ENCODE data around the gene VCL.
"Not testable (repeated sequence)": the region's sequence is repeated elsewhere in the genome, so short reads cannot be mapped to it uniquely, and the experiment has no call there.

Gene VCL

DNA sequence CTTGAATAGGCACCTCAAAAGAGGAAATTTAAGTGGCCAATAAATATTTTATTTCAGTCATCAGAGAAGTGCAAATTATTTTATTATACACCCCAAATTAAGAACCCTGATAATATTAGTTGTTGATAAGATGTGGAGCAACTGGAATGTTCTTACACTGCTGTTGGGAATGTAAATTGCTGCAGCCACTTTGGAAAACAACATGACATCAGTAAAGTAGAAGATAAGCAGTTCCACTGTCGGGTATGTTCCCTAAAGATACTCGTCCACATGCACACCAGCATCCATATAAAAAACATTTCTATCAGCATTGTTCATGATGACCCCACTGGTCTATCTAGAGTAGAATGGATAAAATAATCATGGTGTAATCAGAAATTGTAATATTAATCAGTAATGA, 46.5 kb downstream of the VCL start:
- no peak for DNase-seq

DNA sequence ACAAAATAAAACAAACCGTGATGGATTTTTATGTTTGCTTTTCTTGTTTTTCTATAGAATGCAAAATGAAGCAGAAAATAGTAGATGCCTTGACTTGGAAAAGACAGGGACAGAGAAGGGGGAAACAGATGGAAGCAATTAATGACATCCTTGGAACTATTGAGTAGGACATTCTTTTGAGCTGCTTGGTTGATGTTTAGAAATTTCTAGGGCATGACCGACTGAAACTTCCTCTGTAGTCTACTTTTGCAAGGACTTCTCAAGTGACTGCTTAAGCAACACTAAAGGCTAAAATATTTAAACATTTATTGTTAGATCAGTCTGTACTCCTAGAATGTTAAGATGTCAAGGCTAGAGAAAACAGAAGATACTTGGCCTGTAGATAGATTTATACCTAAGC, 49.4 kb downstream of the VCL start:
- DNase-seq = no peak

DNA sequence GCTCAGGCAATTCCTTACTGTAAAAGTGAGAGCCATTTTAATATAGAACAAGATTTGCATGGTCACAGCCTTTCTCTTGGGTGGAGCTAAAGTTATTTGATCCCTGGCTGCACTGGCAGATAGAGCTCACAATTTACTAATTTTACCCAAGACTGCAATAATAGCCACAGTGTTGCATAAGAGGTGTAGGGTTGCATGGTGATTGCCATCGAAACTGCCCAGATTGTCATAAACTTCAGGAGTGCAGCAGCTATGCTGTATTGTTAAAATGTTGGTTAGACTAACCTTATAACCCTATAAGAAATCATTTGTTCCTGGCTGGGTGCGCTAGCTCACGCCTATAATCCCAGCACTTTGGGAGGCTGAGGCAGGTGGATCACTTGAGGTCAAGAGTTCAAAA, 50.0 kb downstream of the VCL start:
- no peak for DNase-seq

DNA sequence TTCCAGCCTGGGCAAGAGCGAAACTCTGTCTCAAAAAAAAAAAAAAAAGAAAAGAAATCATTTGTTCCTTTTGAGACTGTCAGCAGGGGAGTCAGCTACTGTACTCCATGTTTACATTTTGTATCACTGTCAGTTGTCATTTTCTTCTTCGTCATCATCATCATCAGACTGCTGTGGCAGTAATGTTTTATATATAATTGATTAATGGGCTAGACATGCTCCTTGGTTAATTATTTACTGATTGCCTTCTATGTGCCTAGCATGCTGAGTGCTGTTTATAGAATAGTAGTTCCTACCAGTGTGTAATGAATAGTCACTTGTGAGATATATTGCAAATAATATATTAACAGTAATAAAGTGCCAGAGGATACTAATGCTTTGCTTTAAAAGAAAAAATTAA, 50.5 kb downstream of the VCL start:
- no peak for DNase-seq

DNA sequence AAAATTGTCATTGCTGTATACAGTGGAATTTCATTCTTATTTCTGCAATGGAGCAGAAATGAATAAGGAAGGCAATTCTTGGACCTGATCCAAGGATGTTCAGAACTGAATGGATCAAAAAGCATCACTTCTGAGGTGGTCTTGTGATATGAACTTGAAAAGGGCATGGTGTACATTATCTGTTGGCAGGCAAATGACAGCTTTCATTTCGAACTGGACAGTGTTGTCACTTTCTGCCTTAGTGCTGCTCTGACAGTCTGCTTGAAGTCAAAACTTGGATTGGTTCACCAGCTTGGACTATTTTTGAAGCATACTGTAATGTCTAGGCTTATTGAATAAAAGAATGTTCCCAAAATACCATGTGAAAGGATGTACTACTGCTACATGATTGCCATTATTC, 52.0 kb downstream of the VCL start:
- no peak for DNase-seq

DNA sequence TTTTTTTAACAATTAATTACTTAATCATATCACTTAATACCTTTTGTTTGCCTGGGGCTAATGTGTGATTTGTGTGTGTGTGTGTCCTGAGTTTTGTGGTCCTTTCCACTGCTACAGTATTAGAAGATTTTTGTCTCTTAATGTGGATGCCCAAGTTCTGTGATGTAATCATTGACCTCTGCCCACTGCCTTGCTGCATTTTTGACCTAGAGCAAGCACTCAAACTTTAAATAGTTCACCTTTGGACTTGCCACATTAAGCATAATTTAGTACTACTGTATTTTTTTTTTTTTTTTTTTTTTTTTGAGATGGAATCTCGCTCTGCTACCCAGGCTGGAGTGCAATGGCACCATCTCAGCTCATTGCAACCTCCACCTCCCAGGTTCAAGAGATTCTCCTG, 52.7 kb downstream of the VCL start:
- DNase-seq = no peak

DNA sequence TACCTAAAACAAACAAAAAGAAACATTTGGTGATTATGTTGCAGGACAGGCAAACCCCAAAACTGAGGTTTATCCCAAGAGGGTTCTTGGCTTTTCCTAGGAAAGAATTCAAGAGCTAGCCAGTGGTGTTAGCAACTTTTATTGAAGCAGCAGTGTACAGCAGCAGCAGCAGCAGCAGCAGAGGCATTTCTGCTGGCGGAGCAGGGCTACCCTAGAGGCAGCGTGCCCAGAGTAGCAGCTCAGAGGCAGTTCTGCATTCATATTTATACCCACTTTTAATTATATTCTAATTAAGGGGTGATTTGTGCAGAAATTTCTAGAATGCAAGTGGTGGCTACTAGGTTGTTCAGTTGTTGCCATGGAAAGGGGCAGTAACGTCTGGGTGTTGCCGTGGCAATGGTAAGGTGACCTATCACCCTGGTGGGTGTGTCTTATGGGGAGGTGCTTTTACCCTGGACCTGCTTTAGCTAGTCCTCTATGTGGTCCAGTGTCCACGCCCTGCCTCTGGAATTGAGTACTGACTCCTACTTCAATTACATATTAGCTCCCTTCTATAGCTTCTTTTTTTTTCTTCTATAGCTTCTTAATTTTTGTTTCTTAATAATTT, 53.9 kb downstream of the VCL start:
- no peak for DNase-seq

DNA sequence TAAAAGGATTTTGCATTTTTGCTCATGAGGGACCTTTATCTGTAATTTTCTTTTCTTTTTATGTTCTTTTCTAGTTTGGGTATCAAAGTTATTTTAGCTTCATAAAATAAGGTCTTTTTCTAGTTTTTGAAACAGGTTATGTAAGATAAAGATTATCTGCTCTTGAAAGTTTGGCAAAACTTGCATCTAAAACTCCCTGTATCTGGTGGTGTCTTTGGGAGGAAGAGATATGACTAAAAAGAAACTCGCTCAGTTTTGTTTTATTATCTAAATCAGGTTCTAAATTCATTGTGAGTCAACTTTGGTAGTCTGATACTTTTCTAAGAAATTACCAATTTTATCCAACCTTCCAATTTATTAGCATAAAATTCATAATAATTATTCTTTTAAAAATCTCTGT, 55.1 kb downstream of the VCL start:
- no peak for DNase-seq

DNA sequence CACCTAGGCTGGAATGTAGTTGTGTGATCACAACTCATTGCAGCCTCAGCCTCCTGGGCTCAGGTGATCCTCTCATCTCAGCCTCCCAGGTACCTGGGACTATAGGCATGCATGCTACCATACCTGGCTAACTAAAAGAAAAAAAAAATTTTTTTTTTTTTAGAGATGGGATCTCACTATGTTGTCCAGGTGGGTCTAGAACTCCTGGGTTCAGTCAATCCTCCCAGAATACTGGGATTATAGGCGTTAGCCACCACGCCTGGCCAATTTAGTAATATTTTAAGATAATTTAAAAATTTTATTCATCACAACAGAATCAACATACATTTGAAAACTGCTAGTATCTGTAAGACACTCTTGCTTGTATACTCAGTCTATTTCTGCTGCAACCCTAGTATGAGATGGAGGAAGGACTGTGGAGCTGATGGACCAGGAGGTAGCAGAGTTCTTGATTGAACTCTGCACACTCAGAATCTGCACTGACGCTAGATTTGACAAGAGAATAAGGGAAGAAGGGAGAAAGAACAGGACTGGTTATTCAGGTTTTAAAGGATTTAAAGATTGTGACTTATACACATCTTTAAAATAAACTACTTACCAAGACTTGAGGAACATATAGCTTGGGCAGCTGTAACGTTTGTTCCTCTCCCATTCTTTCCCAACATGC, 57.6 kb downstream of the VCL start:
- no peak for DNase-seq

DNA sequence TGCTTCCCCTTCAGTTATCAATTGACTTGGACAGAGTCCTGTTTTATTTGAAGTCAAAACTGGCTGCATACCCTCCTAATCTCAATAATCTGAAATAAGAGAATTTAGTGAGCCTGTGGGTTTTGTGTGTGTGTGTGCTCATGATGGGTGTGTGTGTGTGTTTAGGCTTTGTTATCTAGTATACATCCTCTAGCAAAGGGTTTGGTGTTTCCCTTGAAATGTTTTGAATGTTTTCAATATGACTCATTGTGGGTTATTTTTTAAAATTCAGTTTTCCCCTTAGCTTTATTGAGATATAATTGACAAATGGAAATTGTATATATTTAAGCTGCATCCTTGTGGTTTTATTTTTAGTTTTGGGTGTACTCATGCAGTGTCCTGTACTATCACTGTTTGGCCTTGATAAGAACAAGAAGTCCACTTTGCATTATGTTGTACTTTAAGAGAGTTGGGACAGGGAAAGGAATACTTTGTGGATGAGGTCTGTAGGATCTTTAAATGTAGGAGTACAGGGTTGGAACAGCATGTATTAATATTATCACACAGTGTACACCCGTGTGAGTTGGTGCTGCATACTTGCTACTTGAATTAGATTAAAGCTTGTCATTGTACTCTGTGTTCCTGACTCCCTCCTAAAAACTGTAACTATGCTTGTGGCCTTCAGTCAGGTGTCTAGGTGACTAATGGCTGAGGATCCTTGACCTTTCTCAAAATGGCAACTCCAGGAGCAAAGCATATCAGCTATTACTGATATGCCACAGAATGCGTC, 58.3 kb downstream of the VCL start:
- no peak for DNase-seq

DNA sequence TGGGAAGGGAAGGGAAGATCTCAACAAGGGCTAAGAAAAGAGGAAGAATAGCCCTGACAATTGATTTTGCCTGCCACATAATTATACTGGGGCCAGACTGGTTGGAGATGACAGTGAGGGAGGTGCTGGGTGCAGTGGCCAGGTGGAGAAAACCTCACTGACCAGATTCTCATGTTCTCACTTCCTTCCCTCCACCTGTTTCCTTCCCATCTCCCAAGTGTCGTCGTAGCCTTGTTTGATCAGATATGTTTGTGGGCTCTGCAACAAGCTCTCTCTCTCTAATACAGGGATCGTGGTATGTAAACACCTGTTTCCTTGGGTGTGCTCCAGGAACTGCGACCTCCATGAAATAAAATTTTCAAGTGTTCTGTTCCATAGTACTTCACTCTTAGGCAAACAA, 60.2 kb downstream of the VCL start:
- DNase-seq = no peak

DNA sequence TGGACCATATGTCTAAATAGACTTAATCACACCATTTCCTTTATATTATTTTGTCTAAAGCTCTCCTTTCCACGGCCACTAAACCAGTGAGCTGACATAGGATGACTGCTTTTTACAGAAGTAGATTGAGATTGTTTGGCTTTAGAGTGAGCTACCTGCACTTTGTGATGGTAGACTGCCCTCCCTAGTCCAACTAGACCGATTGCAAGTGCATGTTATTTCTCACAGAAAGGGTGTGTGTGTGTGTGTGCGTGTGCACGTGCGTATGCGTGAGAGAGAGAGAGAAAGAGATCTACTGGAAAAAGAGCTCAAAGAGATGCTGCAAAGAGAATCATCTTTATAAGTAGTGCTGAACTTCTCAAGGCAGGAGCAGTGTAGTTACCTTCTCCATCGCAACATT, 60.7 kb downstream of the VCL start:
- no peak for DNase-seq

DNA sequence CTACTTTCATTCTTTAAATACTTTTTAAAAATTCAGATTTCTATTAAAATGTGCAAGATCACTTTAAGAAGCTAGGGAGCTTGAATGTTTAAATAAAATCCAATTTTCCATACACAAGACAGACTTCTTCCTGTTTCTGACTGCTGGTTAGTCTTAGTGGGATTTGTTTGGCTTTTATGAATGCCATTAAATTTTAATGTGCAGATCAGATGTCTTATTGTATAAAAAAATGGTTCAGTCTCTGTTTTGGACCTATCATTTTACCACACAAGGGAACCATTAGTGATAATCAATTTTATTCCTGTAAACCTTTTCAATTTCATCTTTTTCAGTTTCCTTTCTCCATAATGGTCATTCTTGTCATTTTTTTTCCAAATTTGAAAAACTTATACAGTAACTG, 63.2 kb downstream of the VCL start:
- no peak for DNase-seq

DNA sequence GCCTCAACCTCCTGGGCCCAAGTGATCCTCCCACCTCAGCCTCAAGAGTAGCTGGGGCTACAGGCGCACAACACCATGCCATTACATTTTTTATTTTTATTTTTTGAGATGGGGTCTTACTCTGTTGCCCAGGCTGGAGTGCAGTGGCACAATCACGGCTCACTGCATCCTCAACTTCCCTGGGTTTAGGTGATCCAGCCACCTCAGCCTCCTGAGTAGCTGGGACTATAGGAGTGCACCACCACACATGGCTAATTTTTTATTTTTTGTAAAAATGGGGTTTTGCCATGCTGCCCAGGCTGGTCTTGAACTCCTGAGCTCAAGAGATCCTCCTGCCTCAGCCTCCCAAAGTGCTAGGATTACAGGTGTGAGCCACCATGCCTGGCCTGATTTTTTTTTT, 64.1 kb downstream of the VCL start:
- DNase-seq = not testable (repeated sequence)

DNA sequence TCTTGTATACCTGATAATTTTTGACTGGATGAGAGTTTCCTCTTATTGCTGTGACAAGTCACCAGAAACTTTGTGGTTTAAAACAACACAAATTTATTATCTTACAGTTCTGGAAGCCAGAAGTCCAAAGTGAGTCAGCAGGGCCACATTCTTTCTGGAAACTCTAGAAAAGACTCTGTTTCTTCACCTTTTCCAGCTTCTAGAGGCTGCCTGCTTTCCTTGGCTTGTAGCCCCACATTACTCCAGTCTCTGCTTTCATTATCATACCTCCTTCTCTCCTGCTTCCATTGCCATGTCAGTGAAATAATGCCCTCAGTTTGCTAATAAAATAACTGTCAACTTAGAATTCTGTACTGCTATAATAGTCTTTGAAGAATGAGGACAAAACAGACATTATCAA, 65.3 kb downstream of the VCL start:
- DNase-seq = no peak

DNA sequence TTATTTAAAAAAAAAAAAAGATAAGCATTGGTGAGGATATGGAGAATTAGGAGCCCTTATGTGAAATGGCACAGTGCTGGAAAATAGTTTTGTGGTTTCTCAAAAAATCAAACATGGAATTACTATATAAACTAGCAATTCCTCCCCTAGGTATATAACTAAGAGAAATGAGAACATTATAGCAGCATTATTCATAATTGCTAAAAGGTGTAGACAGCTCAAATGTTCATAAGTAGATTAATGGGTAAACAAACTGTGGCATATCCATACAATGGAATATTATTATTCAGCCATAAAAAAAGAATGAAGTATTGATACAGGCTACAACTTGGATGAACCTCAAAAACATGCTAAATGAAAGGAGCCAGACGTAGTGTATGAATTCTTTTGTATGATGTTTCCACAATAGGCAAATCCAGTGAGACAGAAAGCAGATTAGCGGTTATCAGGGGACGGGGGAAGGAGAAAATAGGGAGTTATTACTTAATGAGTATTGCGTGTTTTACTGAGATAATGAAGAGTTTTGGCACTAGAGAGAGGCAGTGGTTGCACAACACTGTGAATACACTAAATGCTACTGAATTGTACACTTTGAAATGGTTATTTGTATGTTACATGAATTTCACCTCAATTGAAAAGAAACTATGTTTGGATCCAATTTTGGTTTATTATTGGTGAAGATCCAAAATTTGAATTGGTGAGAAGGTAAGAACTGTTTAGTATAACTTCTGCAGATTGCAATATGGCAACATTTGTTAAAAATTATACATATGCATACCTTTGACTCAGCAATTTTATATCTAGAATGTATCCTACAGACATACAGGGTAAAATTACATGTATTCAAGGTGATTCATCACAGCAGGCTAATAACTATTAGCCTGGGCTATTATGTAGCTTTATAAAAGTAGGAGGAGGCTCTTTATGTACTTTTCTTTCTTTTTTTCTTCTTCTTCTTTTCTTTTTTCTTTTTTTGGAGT, 69.7 kb downstream of the VCL start:
- DNase-seq = no peak

DNA sequence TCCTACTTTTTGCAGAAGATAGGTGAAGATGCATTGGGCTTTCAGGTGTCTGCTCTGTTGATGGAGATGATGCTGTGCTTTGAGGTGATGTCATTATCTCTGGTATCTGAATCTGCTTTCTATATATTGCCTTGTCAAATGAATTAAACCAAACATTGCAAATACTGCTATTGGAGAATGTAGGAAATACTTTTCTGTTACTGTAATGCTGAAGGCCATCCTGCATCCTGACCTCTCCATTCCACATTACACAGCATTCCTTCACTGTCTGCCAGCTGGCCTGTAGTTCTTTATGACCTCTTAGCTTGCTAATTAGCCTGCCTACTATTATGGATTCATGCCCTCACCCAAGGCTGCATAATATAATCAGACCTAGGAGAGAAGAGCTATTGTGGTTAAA, 73.2 kb downstream of the VCL start:
- DNase-seq = no peak

DNA sequence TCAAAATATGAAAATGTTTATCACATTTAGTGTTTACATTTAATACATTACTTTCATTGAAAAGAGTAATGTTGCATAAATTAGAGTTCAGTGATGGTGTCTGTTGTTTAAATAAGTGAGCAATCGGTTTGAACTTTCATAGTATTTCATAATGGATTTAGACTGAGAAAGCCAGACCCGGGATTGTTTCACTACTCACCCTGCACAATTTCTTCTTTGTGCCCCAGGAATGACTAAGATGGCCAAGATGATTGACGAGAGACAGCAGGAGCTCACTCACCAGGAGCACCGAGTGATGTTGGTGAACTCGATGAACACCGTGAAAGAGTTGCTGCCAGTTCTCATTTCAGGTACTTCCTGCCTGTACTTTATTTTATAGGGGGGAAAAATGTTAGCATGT, 74.6 kb downstream of the VCL start:
- DNase-seq = no peak

DNA sequence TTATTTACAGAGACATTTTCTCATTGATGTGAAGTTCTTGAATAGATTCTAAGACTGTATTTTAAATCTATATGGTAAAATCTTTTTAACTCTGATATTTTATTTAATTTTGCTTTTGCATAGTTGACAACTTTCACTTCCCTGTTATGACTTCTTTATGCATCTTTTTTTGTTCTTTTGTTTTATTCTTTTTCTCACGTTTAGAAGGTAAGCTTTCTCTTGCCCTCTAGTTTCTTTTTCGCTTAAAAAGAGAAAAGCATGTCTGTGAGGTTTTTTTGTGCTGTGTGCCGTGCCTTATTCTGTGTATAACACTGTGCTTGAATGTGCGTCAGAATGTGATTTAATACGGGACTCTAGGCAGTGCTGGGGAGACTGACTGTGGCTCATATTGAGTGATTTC, 78.0 kb downstream of the VCL start:
- DNase-seq = no peak

DNA sequence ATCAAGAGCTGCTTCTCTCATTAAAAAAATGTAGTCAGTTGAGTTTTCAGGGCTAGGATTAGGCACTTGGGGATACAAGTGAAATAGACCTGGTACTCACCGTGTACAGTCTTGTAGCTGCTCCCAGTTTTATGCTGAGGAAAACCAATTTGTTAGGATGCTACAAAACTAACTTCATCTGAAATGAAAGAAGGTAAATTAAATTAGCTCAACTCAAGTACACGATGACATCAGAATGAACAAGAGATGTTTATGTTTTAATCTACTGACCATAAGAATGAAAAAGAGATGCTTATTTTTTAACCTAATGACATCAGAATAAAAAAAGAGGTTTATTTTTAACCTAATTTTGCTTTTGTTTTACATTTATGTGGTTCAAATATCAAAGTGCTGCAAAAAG, 79.0 kb downstream of the VCL start:
- no peak for DNase-seq

DNA sequence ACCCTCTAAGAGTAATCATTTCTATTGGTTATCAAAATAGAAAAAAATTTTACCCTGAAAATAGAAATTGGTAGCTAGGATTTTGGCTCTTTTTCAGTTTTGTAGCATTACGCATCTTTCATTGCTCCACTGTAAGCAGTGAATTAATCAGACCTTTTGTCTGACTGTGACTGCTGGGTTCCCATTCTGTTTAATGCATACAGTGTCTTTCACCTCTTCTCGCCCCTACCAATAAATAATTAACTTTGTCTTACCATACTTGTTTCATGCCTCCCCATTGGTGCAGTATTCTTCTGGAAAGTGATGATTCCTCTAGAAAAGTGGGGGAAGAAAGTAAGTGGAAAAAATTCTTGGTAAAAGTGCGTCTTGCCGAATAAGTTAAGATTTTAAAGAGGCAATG, 79.5 kb downstream of the VCL start:
- no peak for DNase-seq

DNA sequence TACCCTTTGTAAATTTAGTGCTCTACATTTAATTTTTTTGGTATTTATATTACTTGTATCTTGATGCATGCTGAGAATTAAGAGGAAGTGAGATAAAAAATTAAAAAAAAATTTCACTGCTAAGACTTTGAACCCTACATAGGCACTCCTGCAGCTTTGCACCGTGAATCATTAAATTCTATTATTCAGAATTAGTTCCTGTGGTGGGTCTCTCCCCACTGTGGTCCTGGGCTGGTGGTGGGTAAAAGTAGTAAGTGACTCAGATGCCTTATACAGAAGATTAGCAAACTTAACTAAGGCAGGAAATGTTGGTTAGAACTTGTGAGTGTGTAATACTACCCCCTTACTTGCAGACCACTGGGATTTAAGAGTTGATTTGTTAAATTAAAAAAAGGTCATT, 80.1 kb downstream of the VCL start:
- DNase-seq = no peak

Measured in NCI-H1105 (cell line).